DND-41 (cell line): ENCODE results near the gene JADE2.

Experiments used
- EZH2 ChIP-seq: IDR thresholded peaks from 3 replicates; pipeline ENCODE4 v1.6.1; 2012; ENCODE audit warnings: borderline replicate concordance, low read depth, mild to moderate bottlenecking, moderate library complexity, low read length, inconsistent platforms; ENCODE audit not compliant: severe bottlenecking
- TF ChIP-seq, protein P1 (sequence below): IDR thresholded peaks from 2 replicates; pipeline ENCODE4 v1.5.1; 2012; ENCODE audit warnings: borderline replicate concordance, low read length, moderate library complexity, mild to moderate bottlenecking; ENCODE audit not compliant: poor library complexity, severe bottlenecking; ENCODE audit errors: extremely low read depth

DNA sequence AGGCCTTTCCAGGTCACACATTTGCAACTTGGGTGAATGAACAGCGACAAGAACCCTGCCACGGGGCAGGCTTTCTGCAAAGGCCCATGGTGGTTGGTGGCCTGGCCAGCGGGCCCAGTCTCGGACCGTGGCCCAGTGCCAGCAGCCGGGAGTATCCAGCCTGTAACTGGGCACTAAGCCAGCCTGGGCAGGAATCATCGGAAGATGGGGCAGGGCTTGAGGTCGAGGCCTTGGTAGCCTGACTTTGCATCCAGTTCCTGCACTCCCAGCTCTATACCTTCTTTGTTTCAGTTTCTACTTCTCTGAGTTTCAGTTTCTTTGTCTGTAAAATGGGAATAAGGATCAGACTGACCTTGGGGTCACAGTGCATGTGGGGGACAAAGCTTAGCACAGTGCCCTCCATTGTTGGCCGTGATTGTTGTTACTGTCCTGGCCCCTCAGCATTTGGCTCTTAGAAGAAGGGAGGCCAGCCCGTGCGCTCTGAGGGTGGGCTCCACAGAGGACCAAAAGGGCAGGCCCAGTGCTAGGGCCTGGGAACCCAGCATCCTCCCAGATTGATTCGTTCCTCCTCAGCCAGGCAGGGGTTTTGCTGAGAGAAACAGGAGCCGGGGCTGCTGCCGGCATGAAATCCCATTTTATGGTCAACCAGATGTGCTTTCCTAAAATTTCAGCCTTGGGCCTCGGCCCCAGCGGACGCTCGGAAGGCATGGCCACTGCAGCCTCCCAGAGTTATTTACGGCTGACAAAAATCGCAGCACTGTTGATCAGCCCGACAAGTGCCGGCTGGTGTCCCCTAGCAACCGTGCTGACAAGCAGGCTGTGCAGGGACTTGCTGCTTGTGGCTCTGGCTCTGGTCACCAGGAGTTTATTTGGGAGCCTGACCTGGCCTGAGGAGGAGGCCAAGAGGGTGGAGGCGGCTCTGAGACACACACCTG, 43.6 kb downstream of the JADE2 start:
- TF ChIP-seq, protein P1, sequence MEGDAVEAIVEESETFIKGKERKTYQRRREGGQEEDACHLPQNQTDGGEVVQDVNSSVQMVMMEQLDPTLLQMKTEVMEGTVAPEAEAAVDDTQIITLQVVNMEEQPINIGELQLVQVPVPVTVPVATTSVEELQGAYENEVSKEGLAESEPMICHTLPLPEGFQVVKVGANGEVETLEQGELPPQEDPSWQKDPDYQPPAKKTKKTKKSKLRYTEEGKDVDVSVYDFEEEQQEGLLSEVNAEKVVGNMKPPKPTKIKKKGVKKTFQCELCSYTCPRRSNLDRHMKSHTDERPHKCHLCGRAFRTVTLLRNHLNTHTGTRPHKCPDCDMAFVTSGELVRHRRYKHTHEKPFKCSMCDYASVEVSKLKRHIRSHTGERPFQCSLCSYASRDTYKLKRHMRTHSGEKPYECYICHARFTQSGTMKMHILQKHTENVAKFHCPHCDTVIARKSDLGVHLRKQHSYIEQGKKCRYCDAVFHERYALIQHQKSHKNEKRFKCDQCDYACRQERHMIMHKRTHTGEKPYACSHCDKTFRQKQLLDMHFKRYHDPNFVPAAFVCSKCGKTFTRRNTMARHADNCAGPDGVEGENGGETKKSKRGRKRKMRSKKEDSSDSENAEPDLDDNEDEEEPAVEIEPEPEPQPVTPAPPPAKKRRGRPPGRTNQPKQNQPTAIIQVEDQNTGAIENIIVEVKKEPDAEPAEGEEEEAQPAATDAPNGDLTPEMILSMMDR, result no peak
- TF ChIP-seq EZH2, result no peak
